ENCODE results near the gene LAMB3.
A peak's percentile ranks its signal among the peaks of the same experiment; 100 is the strongest.
"Not testable (repeated sequence)": the region's sequence is repeated elsewhere in the genome, so short reads cannot be mapped to it uniquely, and the experiment has no call there.

The LAMB3 gene

DNA sequence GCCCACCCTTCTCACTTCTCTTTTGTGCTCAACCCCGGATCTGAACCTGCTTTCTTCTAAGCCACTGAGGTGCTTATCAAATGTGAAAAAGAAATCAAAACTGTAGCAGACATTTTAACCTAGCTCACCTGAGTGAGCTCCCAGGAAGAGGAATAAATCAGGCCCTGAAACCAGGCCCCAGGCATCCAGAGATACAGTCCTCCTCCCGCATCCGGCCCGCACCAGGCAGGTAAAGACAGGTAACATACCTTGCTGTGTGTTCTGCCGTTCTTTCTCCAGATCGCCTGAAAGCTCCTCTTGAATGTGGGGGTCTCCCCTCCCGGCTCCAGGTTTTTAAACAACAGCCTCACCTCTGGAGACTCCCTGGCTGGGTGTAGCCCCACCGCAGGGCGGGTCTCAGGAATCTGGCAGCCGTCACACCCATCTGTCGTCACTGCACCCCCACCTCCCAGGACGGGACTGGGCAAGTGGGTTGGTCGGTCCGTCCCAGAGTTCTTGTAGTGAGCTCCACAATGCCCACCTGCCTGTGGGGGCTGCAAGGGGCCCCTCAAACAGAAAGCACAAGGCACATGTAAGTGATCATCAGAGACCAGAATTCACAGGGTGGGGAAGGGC, at the start of gene LAMB3:
Gene LAMB3 (minus strand): TSS at position 305 of the 615 bp plus-strand sequence. CDS start 1,481 bp downstream, outside the sequence.
- DNase-seq, result no peak

GRCh38 chr1:209700686-209701085, 48.5 kb upstream of the LAMB3 start:
- not testable (repeated sequence) for DNase-seq

DNA sequence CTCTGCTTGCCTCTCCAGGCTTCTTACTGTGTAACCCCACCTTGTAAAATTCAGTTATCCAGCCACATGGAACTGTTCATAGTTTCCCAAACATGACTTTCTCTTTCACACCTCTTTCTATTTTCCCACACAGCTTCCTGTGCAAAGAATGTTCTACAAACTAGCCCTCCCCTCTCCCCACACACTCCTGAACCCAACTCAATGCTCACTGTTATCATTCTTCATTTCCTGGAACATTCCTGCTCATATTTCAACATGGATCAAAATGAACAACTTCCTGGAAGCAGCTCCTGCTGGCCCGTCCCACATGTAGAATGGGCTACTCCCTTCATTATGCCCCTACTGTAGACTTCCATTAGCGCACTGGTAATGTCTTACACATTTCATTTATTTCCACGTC, 44.9 kb upstream of the LAMB3 start:
- DNase-seq, result no peak

GRCh38 chr1:209696673-209697072, 44.4 kb upstream of the LAMB3 start:
- DNase-seq, result no peak

DNA sequence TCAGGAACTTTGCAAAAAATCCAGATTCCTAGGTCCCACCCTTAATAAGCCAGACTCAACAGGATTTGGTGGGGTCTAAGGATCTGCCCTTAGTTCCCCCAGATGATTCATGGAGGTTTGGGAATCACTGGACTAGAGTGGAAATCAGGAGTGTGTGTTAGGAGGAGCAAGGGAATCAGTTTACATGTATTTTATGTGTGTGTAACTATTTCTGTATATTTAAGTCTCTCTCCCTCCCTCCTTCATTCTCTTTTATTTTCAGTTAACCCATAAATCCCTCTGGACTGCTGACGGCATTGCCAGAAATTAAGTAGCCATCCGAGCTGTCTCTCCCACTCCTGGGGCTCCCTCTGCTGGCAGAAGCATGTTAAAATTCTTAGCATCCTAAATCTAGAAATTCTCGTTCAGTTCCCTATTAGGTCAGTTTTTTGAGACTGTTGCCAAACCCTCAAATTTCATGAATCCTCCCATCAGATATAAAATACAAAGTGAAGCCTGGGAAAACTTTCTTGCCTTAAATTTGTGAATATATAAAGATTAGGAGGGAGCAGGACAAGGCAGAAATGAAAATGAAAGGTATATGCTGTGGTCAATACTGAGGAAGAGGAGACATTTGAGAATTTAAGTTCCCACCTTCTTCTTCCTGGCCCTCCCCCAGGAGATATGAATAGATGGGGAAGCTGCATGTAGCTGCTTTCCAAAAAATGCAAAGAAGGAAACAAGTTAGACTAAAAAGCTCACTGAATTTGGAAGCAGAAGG, 40.7 kb upstream of the LAMB3 start:
- peak; percentile 68 for DNase-seq

DNA sequence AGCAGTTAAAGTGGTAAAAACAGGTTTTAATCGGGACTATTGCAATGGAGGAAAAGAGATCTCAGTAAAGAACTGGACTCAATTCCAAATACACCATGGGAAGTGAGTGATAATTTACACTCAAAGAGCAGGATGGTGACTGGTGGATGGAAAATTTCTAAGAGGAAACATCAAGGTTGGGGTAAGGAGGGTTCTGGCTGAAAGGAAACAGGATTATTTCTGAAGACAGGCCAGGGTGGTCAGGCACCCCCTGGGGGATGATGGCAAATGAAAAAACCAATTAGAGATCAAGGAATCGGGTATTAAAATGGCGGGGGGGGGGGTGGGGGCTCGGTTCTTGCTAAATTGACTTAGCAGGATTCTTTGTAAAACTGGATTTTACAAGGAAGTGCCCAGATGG, 40.1 kb upstream of the LAMB3 start:
- no peak for DNase-seq

GRCh38 chr1:209691237-209691636, 39.0 kb upstream of the LAMB3 start:
- no peak for DNase-seq

DNA sequence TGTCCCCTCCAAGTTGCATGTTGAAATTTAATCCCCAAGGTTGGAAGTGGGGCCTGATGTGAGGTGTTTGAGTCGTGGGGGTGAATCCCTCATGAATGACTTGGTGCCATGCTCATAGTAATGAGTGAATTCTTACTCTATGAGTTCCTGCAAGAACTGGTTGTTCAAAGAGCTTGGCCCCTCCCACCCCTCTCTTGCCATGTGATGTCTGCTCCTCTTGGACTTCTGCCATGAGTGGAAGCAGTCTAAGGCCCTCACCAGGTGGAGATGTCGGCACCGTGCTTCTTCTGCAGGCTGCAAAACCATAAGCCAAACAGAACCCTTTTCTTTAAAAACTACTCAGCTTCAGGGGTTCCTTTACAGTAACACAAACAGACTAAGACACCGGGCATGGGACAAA, 37.3 kb upstream of the LAMB3 start:
- no peak for DNase-seq

GRCh38 chr1:209688746-209689234, 36.6 kb upstream of the LAMB3 start:
- no peak for DNase-seq

- no peak for DNase-seq
These were observed 34.1 kb upstream of the LAMB3 start for GRCh38 chr1:209686322-209686721.

DNA sequence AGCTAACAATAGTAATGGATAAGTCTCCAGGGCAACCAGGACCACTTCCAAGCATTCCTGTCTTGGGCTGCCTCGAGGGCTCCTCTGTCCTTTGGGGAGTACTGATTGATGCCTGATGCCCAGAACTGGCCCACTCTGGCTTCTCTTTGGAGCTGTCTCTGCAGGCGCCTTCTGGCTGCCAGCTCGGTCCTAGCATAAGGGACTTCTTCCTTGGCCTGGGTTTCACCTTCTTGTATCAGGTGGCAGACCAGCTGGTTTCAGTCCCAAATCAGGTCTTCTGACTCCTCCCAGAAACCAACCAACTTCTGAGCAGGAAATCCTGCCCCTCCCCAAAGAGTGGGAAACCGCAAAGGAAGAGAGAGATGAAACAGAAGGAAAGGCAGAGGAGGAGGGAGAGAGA, 33.6 kb upstream of the LAMB3 start:
- DNase-seq, result no peak

GRCh38 chr1:209678981-209679539, 26.8 kb upstream of the LAMB3 start:
- DNase-seq, result no peak

GRCh38 chr1:209675565-209676154, 23.4 kb upstream of the LAMB3 start:
- DNase-seq, result no peak

DNA sequence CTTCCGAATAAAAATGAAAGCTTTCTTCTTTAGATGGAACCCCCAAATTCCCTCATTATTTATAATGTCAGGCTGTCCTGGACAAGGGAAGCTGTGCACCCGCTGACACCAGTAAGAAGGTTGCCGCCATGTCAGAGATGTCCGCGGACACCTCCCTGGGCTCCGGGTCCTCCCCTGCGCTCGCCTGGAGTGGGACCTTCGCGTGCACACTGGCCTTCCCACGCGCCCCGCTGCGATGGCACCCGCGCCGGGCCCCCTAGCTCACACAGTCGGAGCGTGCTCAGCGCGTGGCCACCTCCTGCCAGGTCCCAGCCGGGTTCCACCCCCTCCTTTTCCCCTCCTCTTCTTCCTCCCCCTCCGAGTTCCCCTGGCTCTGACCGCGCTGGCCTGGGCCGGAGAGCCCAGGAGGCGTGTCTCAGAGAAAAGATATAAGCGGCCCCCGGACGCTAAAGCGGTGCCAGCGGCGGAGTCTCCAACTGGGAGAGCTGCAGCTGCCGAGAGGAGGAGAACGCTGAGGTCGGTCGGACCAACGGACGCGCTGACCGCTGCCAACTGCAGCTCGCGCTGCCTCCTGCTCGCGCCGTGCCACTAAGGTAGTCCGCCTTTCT, 22.8 kb upstream of the LAMB3 start, which contains the start of gene G0S2:
Gene G0S2 (plus strand): TSS at position 456 of the 608 bp plus-strand sequence. CDS start 273 bp downstream, outside the sequence.
- peak; percentile 7 for DNase-seq

GRCh38 chr1:209673631-209674417, 21.6 kb upstream of the LAMB3 start:
- no peak for DNase-seq

GRCh38 chr1:209672705-209673630, 20.7 kb upstream of the LAMB3 start:
- no peak for DNase-seq

DNA sequence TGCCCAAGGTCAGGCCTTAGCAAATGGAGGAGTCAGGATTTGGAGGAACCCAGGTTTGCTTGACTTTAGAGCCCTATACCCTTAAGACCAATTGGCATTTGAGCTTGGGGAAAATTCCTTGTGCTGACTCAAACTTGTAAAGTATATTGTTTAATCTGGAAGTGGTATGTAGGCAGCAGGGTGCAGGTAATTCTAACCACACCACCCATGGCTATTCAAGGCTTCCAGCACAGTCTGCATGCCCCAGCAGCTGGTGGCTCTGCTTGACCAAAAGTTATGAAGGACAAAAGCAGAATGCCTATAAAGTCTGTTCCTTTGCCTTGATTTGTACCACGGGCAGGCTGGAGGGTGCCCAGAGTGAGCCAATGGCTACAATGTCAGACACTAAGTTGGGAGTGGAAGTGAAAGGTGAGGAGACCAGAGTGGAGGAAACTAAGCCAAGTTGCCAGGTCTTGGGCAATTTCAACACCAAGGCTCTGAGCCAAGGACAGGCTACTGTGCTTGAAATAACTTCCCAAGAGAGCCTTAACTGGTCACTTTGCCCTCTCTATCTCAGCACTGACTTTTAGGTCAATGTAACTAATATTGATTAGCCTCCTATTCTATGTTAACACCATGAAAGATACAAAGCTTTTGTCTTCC, 18.3 kb upstream of the LAMB3 start:
- no peak for DNase-seq

DNA sequence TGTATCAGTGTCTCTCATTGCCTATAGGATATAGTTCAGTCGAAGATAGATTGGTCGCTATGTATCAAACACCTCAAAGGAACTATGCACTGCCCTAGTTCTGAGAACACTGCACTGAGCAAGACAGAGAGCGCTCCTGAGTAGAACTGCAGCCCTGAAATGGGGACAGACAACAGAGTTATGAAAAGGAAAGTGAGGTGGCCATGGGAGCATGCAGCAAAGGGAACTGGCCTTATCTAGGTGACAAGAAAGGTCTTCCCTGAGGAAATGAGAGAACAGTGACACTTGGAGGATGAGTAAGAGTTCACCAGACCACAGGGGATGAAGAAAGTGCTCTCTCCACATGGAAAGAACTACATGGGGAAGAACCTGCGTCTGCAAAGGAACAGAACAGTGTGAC, 15.5 kb upstream of the LAMB3 start:
- no peak for DNase-seq

DNA sequence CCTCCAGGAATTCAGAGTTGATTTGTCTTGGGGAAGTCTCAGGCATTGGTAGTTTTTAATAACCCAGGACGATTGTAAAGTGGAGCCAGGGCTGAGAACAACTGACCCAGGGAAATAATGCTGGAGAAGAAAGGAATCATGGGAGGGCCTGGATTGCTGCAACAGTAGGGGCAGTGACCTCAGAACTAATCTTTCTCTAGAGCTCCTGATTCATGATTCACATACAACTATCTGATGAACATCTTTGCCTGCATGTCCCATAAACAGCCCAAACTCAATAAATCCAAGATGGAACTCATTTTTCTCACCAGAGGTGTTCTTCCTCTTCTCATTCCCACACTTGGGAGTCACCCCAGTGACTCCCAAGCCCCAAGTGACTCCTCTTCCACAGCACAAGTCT, 14.9 kb upstream of the LAMB3 start:
- DNase-seq, result no peak

DNA sequence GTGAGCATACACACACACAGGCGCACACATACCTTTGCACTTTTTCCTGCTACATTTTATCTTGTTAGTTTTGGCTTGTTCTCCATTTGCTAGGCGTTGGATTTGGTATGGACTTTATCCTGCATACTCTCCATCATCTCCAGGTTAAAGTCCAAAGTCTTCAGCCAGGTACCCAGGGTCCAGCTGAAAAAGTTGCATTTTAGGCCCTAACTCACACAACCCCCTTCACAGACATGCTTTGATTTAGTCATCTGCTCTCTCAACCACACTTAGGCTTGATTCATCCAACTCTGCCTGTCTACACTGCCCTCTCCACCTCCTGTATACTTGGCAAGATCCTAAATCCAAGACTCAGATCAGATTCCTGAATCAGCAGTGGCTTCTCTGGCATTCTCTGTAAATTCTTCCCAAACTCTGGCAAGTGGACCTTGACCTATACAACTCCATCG, 10.7 kb upstream of the LAMB3 start:
- DNase-seq, result no peak

- DNase-seq, result no peak
These were observed 8.8 kb upstream of the LAMB3 start for GRCh38 chr1:209661071-209661470.
